GM12892 (cell line): Measurements from ENCODE around the gene ENOX1.
A peak's percentile ranks its signal among the peaks of the same experiment; 100 is the strongest.

ENCODE experiments used
- DNase-seq: peaks from one replicate; pipeline ENCODE4 v3.0.0; 2011; ENCODE audit not compliant: insufficient read length
- FAIRE-seq: peaks from 2 replicates; lab custom pipeline; 2011; peaks lifted over from hg19 to GRCh38; lab: Jason Lieb, UNC
- POLR2A ChIP-seq: IDR thresholded peaks from 2 replicates; pipeline ENCODE4 v1.6.1; 2011; ENCODE audit warnings: low read depth, low read length, control low read depth
- POLR2AphosphoS5 ChIP-seq: IDR thresholded peaks from 2 replicates; pipeline ENCODE4 v1.6.1; 2011; ENCODE audit warnings: low read depth, low read length, control low read depth
- TAF1 ChIP-seq: IDR thresholded peaks from 2 replicates; pipeline ENCODE4 v1.6.1; 2011; ENCODE audit warnings: low read depth, mild to moderate bottlenecking, control low read depth, low read length, borderline replicate concordance

Gene ENOX1

DNA sequence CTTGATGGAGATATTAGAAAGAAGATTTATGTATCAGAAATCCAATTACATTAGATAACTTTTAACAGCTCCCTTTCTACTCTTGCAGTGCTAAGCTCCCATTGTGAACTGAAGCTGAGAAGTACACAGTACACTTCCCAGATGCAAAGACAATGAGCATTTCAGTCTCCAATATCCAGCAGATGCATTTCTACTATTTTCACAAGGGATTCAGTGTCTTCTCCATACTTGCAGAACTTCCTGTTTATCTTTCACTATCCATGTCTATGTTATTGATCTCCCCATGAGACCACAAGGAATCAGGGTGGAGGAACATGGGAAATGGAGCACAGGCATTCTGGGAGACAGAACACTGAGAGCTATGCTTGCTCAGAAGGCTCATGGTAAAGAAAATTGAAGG is 207.5 kb downstream of the ENOX1 start:
- no peak for DNase-seq
- TF ChIP-seq POLR2AphosphoS5 (no peak), TAF1 (no peak), POLR2A (no peak)
- FAIRE-seq = no peak

DNA sequence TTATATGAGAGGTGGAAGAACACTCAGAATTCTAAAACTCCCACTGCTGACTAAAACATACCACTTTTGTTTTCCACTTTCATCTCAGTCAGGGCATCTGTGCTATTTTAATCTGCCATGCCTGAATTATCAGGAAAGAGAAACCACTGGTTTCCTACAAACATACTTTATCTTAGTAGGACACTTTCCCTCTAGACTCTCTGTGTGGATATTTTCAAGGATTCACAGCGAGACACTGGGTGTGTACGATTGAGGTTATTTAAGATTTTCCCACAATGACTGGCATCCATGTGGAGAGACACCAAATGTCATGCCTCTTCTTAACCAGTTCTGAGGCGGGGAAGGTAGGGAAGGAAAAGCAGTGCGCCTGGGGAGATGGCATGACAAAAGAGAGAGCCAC is 212.2 kb downstream of the ENOX1 start:
- no peak for FAIRE-seq
- TF ChIP-seq TAF1 (no peak), POLR2AphosphoS5 (no peak), POLR2A (no peak)
- no peak for DNase-seq

DNA sequence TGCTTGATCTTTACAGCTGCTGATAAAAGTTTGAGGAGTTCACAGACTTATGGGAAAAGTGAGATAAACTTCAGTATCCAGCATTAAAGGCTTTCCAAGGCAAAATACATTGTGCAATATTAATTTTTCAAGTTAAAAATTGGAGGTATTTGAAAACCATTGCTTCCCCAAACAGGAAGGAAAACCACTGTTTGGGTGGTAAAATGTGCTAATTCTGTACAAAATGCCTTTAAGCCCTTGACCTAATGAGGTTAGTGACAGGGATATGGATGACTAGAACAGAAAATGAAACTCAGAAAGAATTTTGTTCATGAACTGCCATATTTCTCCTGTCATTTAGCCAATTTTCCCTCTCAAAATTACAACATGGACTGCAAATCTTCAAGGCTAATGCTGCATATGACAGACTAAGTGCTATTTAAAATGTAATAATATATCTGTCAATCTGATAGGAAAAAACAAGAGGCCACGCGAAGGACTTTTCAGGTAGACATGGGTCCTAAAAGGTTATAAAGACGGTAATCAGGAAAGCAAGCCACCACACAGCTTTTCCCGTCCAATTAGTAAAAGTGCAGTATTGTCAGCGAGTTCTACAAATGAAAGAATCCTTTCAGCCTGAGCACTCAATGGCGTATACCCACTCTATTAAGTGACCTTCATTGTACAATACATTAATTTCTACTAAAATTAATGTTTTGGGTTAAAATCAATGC is 212.8 kb downstream of the ENOX1 start:
- DNase-seq (no peak), FAIRE-seq (no peak)
- TF ChIP-seq POLR2AphosphoS5 (no peak), POLR2A (no peak), TAF1 (no peak)

DNA sequence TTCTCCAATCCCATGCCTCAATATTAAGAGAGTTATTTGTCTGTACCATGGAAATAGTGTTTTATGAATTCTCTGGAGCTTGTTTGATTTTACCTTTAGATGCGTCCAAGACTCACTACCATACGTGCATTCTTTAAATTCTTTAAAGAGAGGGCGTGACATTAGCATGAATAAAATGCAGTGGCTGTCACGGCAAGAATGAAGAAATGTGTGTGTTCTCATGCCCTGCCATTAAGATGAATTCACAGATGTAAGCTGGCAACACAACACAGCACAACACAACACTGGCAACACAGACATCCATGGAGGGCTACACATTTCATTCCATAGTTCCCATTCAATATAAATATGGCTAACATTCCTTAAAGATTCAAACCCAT is 213.4 kb downstream of the ENOX1 start:
- FAIRE-seq = no peak
- no peak for DNase-seq
- TF ChIP-seq POLR2A (no peak), POLR2AphosphoS5 (no peak), TAF1 (no peak)

DNA sequence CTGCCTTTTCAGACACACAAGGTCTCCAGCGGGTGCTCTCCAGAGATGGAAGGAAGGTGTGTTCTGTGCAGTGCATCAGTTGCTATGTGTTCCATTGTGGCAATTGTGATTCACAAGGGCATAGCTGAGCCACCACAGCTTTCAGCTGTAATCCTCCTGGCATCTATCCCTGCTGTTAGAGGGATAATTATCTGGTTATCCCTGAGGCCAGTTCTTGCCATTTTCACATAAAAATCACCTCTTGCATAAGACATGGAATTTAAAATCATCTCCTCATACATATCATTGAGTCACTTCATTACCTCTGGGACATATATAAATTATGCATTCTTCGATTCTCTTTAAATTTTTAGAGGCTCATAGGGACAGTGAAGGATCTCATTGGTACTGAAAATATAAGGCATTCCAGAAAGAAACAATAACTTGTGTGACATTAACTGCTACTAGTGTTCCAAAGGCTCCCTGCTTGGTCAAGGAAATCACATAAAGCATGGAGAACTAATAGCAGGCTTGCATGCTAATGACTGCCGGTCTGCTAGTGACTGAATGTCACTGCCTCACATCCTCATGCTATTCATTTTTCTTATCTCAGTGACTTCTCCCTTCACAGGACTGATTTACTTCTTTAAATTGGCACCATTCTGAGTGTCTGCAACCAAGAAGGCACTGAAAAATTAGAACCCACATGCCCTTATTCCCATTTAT is 214.0 kb downstream of the ENOX1 start:
- TF ChIP-seq POLR2A (no peak), POLR2AphosphoS5 (no peak), TAF1 (no peak)
- FAIRE-seq (no peak), DNase-seq (no peak)

DNA sequence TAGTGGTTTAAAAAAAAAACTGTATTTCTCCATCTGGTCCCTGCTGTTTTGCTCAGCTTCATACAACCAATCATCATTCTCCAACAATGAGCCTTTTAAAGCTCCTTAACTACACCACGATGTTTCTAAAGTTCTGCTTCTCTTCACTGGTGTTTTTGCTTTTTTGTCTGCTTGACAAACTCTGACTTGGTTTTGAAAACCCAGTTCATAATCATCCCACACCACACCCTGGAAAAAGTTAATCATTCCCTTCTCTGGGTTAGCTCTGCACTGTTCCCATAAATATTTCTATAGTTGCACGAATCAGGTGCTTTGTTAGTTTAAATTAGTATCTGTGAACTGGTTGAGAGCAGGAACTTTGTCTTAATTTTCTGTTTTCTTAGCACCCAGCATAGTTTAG is 217.1 kb downstream of the ENOX1 start:
- TF ChIP-seq TAF1 (no peak), POLR2AphosphoS5 (no peak)
- FAIRE-seq = no peak

DNA sequence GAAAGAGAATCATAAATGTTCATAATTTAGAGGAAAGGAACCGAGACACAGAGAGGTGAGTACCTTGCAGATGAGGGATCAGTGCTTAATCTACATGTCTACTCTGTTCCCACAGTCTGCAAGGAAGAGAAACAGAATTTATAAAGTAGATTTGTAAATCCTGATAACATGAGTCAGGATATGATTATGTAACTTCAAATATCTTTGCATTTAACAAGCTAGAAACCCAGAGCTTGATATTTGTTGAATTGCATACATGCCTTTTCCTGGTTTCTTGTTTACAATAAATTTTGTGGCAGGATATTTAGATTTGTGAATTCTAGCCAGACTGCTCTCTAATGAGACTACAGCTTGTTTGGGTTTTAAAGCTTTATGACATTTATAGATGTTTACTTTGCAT is 219.2 kb downstream of the ENOX1 start:
- DNase-seq = no peak
- FAIRE-seq = no peak
- TF ChIP-seq POLR2A = no peak
- TF ChIP-seq TAF1 = no peak
- no peak for TF ChIP-seq POLR2AphosphoS5

More for the DNA sequence above, 217.1 kb downstream of the ENOX1 start:
- DNase-seq = no peak

DNA sequence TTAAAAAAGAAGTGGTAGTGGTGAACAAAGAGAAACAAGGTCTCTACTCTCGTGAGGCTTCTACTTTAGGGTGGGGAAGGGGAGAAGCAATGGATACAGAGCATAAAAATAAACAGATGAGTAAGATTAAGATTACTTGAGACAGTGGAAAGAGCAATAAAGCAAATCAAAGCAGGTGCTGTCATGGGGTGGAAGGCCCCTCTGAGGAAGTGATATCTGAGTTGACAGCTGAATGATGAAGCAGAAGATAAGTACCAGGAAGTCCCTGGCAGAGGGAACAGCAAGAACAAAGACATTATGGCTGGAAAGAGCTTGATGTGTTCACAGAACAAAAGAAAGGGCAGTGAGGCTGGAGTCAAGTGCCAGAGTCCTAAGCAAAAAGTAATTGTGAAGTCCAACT is 221.8 kb downstream of the ENOX1 start:
- FAIRE-seq (peak; percentile 60), DNase-seq (no peak)
- TF ChIP-seq POLR2A (no peak), POLR2AphosphoS5 (no peak), TAF1 (no peak)

DNA sequence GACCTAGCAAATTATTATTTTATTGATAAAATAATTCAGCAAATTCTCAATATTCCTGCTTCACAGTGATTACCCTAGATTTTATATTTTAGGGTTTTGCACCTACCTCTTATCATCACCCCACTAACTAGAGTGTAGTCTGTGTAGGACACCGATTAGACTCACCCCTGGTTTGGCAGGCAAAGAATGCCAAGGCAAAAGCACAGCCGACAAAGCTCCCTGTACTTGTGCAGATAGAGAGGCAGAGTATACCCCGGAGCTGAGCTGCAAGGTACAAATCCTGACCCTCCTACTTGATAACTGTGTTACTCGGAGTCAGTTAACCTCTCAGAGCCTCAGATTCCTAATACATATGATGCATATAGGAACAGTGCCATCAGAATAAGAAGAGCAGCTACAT is 225.7 kb downstream of the ENOX1 start:
- TF ChIP-seq POLR2AphosphoS5 = no peak
- no peak for TF ChIP-seq POLR2A
- no peak for TF ChIP-seq TAF1
- DNase-seq (no peak), FAIRE-seq (no peak)

DNA sequence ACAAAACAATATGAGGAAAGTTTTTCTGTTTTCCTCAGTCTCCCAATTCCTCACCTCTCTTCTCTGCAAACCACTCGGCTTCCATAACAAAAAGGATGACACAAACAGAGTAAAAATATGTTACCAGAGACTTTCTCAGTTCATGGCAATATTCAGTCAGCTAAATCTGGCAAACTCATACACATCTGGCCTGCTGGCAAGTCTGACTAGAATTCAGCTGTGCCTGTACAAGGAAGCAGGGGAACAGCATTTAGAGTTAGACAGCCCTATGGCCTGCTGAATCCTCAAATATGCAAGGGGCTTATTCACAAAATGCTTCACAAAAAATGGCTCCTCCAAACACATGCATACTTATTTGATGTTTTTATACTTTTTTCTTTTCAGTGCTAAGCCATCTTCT is 227.8 kb downstream of the ENOX1 start:
- no peak for TF ChIP-seq POLR2AphosphoS5
- FAIRE-seq (no peak), DNase-seq (no peak)

DNA sequence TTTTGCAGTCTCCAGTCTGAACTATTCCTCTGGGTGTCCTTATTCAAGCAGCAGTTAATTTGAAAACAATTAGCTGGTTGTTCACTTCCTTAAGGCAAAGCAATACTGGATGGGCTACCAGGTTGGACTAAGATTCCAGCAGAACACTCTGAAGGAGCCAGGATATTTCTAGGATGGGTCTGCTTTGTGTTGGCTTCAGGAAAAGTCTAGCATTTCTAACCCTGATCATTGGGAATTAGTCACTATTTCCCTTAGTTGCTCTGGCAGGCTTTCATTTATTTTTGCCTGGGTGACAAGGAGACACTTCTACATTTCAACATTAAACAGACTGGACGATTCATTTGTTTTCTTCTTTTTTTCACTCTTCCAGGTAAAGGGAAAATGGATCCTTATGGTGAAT is 228.4 kb downstream of the ENOX1 start:
- TF ChIP-seq TAF1 = no peak
- TF ChIP-seq POLR2A = no peak
- TF ChIP-seq POLR2AphosphoS5 = no peak
- DNase-seq = no peak
- no peak for FAIRE-seq

DNA sequence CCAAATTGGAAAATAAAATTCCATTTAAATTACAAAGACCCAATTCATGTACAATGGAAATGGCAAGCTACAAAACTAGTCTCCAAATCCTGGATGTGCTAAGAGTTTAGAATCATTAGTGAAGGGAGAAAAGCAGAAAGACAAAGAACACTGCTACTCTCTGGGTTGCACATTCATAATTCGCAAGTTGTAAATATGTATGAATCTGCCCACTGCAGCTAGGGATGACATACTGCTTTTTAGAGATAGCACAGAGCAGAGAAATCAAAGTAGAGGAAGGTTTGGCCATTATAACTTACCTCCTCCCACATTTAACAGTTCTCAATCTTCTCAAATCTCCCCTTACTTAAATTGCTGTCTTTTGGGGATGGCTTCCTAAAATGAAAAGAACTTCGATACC is 231.1 kb downstream of the ENOX1 start:
- DNase-seq (no peak), FAIRE-seq (no peak)
- no peak for TF ChIP-seq TAF1
- no peak for TF ChIP-seq POLR2A
- no peak for TF ChIP-seq POLR2AphosphoS5
